H4 (cell line): ENCODE measurements around the gene CRTAP. TPM values are rescaled to one million over a fixed set of nuclear protein-coding genes. Genes with fewer than 3 reads are reported as not detected.
"Not testable (repeated sequence)": the region's sequence is repeated elsewhere in the genome, so short reads cannot be mapped to it uniquely, and the experiment has no call there.

Experiments
- DNase-seq: peaks from one replicate; pipeline ENCODE4 v3.0.0-alpha.2; 2015; ENCODE audit warnings: low spot score
- total RNA-seq: library from RNA; depleted of rRNA; stranded (reverse); fragments of >200 nt; shearing (Covaris generic); gene quantifications from 2 replicates; pipeline ENCODE4 v1.2.3, GENCODE V29; 2014

CRTAP gene
- total RNA-seq, 1 experiment from 2014 or later: 343 TPM

DNA sequence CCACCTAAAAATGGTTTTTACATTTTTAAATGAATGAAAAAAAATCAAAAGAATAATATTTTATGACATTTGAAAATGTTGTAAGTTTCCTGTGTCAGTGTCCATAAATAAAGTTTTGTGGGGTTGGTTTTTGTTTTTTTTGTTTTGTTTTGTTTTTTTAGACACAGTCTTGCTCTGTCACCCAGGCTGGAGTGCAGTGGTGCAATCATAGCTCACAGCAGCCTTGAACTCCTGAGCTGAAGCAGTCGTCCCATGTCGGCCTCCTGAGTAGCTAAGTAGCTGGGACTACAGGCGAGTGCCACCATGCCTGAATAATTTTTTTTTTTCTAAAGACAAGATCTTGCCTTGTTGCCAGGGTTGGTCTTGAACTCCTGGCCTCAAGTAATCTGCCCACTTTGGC lies 14.1 kb upstream of the CRTAP start:
- DNase-seq: no peak

DNA sequence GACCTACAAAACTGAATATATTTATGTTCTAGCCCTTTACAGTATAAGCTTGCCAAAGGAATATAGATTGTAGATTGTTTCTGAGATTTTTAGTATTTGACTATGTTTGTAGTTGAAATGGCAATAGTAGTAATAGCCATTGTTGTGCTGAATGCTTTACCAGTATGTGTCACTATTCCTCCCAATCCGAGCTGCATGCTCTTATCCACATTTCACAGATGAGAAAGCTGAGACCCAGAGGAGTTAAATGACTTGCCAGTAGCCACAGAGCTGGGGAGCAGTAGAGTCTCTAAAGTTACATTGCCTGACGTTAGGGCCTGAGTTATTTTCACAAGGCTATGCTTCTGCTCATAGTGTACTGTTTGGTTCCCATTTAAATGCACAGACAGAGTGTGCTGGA lies 13.6 kb upstream of the CRTAP start:
- no peak for DNase-seq

DNA sequence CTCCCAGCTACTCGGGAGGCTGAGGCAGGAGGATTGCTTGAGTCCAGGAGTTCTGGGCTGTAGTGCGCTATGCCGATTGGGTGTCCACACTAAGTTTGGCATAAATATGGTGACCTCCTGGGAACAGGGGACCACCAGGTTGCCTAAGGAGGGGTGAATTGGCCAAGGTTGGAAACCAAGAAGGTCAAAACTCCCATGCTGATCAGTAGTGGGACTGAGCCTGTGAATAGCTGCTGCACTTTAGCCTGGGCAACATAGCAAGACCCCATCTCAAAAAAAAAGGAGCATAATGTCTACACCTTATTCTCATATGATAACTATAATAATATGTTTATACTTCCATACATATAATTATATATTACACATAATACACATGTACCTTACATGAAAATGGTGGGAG lies 10.8 kb upstream of the CRTAP start:
- no peak for DNase-seq

DNA sequence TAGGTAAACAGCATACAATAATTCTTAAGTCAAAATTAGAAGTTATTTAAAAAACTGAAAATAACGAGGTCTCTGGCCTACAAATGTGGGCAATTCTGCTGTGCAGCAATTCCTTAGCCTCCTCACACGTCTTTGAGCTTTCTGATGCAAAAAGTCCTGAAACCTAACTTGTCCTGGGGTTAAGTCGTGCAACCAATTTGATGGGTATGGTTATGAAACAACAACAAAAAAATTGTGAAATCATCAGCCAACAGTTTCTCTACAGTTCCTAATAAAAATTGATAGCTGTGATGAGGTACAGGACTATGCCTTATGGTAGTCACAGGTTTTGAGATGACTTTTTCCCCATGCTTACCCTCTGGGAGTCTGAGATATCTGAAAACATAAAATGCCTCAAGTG lies 10.3 kb upstream of the CRTAP start:
- no peak for DNase-seq

DNA sequence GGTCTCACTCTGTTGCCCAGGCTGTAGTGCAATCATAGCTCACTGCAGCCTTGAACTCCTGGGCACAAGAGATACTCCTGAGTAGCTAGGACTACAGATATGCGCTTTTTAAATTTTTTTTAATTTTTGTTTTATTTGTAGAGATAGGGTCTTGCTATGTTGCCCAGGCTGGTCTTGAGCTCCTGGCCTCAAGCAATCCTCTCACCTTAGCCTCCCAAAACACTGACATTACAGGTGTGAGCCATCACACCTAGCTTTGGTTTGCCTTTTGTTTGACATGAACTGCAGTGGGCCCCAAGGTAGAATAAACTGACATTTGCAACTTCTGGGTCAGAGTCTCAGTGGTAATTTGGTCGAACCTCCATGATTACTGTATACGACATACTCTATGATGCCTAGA lies 9.0 kb upstream of the CRTAP start:
- no peak for DNase-seq

DNA sequence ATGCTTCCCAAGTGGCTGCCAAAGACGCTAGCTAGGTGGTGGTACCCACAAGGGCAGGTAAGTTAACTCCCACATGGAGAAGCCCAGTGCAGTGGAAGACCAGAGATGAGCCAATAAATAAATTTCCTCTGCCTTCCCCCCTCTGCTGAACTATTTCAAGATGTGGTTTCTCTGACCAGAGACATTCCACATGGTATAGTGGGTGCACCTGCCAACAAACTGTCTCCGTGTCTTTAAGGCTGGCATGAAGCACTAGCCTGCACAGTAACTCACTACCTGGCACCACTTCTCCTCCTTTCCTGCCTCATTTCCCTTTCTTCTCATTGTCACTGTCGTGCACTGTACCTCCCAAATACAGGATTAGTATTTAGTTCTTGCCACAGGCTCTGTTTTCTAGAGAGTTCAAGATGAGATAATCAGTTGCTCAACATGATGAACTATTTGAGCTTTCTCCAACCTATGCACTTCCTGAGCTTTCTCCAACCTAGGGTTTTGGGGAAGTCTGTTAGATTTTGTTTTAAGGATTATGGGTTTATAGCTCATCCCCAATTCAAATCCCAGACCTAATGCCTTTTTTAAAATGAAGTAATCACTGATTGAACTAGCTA lies 8.4 kb upstream of the CRTAP start:
- no peak for DNase-seq

DNA sequence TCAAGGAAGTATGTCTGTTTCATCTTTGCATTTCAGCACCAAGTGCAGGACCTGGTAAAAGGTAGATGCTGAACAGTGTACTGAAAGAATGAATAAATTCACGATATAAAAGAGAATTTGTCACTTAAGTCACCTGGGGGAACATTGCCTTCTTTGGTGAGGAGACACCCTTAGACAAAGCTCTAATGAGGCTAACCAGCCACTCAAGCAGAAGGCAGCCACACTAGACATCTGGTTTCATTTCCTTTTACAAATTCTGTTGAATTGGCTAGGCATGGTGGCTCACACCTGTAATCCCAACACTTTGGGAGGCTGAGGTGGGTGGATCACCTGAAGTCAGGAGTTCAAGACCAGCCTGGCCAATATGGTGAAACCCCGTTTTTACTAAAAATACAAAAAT lies 7.0 kb upstream of the CRTAP start:
- not testable (repeated sequence) for DNase-seq

DNA sequence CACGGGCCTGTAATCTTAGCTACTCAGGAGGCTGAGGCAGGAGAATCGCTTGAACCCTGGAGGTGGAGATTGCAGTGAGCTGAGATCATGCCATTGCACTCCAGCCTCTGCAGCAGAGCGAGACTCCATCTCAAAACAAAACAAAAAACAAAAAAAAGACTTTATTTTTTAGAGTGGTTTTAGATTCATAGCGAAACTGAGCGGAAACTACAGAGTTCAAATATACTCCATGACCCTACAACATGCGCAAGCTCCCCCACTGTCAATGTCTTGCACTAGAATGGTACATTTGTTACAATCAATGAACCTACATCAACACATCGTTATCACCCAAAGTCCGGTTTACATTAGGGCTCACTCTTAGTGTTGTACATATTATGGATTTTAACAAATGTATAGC lies 2.2 kb upstream of the CRTAP start:
- no peak for DNase-seq

DNA sequence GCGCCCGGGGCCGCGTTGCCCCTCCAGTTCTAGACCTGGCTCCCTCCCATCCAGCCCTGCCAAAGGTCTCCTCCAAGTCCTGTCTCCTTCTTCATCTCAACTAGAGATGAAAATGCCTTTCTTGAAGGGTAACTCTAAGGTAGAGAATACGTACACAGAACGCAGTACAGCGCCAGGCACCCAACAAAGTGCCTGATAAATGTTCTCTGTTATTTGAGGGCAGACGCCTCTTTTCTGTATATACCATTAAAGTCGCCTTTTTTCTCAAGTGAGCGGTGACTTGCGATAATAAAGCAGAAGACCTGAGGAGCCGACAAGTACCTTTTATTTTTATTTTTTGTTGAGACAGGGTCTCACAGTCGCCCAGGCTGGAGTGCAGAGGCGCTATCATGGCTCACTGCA lies 809 bp downstream of the CRTAP start:
- DNase-seq: no peak

DNA sequence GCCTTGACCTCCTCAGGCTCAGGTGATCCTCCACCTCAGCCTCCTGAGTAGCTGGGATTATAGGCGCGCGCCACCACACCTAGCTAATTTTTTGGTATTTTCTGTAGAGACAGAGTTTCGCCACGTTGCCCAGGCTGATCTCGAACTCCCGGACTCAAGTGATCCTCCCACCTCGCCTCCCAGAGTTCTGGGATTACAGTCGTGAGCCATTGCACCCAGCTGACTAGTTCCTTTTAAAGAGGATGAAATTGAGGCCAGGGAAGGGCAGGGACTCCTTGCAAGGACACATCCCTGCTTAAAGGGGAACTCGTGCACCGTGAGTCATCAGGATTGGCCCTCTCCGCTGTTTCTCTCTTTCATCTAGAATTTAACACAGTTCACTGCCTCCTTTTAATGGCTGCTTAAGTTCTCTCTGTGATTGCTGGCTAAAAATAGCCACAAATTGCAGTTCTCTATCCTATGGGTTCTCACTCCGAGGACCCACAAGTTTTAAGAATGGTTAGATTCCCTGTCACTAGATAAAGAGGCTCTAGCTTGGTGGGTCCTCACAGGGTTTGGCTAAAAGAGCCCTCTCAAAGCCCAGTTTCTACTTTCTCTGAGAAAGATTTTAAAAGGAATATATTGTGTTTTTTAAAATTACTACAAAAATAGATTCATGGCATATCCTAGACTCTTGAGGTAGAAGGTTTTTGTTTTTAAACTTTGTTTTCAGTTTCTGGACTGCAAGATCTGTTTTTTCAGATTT lies 1.4 kb downstream of the CRTAP start:
- DNase-seq: peak; percentile 61

DNA sequence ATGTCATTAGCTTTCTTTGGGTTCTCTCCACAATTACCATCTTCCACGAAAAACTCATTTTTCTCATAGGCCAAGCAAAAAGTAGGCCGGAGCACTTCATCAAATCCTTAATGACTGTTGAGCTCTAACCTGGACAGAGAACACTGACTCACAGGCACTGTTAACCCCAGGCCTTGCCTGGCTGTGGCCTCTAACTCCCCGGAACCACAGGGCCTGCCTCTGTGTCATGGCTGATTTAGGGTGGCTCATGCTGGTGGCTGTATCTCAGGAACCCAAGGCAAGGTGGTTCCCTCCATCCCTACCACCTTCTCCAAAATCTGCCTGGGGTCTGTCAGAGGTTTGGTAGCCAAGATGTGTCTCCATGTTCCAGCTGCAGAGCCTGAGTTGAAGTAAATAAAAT lies 3.6 kb downstream of the CRTAP start:
- DNase-seq: no peak

DNA sequence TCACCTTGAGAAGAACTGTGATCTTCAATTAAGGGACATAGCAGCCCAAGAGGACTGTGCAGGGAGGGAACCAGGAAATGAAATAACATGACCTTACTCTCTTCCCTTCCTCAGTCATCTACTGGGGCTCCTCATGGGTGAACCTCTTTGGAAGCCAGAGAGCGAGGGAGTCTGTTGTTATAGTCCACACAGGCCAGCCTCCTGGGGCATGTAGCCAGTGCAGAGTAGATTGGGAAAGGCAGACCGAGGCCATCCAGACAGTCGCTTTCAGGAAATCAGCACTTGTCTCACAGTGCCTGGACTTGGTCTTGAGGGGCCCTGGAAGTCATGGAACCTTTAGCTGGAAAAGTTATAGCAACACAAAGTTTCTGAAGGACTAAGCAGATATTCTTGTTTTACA lies 6.1 kb downstream of the CRTAP start:
- DNase-seq: no peak

DNA sequence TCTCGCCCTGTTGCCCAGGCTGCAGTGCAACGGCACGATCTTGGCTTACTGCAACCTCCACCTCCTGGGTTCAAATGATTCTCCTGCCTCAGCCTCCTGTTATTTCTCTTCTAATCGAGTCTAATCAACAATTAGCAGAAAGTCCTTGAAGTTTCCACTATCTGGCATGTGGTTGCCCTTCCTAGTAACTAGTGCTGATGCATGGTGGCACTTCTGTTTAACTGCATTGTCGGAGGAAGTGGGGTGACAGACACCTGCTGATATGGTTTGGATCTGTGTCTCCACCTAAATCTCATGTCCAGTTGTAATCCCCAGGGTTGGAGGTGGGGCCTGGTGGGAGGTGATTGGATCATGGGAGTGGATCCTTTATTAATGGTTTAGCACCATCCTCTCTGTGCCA lies 9.2 kb downstream of the CRTAP start:
- no peak for DNase-seq

DNA sequence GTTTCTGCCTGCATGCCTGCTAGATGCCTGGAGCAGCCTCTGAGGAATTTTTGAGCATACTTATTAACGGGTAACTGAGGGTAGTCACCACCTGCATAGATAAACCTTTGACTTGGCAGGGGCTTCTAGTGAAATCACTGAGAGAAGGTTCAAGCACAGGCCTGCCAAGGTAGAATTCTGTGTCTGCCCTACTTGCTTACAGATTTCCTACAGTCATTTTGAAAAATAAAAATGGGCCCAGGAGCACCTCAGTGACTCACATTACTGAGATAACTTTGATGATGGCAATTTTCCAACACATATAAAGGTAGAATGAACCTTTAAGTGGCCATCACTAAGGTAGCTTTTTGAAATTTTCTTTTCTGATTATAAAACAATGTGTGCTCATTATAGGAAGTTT lies 10.8 kb downstream of the CRTAP start:
- no peak for DNase-seq

DNA sequence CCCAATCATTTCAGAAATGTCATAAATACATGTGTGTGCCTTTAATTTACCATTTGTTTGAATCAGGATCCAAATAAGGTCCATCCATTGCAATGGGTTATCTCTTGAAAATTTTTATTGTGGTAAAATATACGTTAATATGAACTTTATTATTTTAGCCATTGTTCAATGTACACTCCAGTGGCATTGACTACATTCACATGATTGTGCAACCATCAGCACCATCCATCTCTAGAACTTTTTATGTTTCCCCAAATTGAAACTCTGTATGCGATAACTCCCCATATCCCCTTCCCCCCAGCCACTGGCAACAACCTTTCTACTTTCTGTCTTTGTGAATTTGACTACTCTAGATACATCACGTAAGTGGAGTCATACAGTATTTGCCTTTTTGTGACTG lies 12.0 kb downstream of the CRTAP start:
- no peak for DNase-seq

DNA sequence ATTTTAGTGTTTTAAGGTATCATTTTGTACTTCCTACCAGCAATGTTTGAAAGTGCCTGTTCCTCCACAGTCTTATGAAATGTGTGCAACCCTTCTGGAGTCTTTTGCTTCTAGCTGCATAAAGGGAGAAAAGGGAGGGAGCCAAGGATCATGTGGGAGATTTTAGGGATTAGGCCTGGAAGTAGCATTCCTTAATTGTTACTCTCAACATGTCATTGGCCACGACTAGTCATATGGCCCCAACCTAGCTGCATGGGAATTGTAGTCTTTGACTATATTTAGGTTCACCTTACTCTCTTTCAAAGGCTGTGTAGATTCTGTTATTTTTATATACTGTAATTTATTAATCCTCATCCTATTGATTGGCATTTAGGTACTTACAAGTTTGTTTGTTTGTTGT lies 14.9 kb downstream of the CRTAP start:
- no peak for DNase-seq

DNA sequence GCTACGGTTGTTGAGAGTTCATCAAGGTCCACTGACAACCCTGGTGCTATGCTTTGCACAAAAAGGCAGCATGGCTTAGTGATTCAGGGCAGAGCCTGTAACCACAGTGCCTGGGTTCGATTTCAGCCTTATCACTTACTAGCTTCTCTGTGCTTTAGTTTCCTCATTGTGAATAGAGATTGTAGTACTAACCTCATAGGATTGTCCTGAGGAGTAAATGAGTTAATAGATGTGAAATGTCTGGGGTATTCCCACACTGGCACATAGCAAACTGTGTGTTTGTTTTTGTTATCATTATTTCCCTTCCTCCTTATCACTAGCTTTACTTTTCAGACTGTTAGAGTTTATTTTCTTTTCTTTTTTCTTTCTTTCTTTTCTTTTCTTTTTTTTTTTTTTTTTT lies 16.3 kb downstream of the CRTAP start:
- DNase-seq: no peak

DNA sequence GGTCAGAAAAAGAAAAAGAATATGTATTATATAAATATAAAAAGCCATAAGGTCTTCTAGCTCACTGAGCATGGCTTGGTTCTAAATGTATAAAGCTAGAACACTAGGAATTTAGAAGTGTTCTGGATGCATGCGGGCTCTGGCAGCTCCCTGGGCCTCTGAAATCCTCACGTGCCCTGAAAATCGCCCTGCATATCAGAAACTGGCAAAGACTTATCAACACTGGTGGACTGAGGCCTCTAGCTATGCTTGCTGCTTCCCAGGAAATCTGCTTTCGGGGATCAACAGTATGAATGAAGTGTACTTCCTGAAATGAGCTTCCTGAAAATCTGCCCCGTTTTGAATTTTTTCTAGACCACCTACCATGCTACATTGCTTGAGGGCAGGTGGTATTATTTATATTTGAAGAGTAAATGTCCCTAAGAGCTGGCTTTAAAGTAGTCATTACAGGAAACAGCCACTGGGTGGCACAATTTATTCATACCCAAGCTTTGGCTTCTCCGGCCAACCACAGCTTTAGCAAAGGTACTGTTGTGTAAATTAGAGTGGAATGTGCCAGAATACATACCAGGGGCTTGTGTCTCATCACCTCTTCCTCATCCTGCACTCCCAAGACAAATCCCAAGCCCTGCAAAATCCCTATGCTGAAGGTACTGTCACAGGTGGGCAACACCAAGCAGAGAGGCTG lies 17.7 kb downstream of the CRTAP start:
- DNase-seq: peak; percentile 29

DNA sequence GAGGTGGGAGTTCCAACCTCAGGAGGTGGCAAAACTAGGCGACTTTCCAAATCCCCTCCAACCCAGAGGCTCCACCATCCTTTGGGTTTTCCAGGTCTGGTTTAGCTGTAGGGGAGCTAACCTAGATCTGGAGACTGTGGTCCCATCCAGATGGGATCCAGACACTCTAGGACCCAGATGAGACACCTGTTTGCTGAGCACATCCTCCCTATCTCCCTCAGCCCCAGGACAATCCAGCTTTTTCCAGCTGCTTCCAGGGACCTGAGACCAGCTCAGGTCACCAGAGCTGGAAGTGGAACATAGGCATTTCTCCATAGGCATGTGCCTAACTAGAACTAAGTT lies 18.2 kb downstream of the CRTAP start:
- no peak for DNase-seq

DNA sequence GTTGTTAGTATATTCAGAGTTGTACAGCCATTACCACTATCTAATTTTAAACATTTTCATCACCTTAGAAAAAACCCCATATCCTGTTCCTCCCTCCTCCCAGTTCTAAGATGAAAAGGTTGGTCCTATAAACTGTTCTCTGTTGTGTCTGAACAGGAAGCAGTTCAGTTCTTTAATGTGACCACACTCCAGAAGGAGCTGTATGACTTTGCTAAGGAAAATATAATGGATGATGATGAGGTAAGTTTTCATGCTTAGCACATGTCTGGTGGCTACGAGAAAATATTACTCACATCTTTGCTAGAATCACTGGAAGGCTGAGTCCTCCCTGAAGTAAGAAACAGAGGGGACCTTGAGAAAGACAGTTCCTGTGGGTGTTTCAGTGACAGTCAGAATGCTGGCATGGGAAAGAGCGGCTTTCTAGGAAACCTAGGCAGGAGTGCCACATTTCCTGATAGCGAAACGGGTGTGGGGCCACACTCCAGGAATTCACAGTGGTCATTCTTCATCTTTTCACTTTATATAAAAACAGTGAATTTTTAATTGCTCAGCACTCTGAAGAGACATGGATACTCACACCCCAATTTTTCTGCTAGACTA lies 20.3 kb downstream of the CRTAP start:
- no peak for DNase-seq

DNA sequence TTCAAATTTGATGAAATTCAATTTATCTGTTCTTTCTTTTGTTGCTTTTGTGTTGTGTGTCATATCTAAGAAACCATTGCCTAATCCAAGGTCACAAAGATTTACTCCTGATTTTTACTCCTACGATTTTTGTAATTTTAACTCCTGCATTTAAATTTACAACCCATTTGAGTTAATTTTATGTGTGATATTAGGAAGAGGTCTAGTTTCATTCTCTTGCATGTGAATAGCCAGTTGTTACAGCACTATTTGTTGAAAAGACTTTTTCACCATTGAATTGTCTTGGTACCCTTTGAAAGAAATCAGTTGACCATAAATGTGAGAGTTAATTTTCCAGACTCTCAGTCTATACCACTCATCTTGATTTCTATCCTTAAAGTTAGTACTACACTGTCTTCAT lies 23.9 kb downstream of the CRTAP start:
- DNase-seq: no peak

DNA sequence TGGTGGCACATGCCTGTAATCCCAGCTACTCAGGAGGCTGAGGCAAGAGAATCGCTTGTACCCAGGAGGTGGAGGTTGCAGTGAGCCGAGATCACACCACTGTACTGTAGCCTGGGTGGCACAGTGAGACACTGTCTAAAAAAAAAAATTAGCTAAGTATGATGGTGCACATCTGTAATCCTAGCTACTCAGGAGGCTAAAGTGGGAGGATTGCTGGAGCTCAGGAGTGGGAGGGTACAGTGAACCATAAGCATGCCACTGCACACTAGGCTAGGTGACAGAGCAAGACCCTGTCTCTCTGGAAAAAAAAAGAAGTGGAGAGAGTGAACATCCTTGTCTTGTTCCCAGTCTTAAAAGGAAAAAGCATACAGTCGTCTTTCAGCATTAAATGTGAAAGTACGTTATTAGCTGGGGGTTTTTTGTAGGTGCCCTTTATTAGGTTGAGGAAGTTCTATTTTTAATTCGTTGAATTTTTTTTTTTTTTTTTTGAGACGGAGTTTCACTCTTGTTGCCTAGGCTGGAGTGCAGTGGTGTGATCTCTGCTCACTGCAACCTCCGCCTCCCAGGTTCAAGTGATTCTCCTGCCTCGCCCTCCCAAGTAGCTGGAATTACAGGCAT lies 25.3 kb downstream of the CRTAP start:
- DNase-seq: not testable (repeated sequence)

DNA sequence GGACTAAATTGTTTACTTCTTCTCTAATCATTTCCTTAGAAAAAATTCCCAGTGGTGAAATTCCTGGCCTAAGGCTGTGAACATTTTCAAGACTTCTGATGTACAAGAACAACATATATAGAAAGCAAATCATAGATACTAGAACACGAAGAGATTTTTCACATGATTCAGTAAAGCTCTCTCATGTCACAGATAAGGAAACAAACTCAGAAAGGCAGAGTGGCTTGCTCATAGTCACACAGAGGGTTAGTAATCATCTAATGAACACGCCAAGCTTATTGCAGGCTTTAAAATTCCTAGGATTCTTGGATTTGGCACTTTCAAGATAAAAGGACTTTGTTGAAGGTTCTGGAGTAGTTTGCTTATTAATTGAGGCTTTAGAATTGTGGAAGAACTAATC lies 26.2 kb downstream of the CRTAP start:
- no peak for DNase-seq
